Measurements from ENCODE around the gene SPATS2L. TPM values are rescaled to one million over a fixed set of nuclear protein-coding genes. Genes with fewer than 3 reads are reported as not detected.

Gene SPATS2L
- total RNA-seq, 4 donors from 2014 or later, result 60.7 to 81.3 (median 61.3) TPM

DNA sequence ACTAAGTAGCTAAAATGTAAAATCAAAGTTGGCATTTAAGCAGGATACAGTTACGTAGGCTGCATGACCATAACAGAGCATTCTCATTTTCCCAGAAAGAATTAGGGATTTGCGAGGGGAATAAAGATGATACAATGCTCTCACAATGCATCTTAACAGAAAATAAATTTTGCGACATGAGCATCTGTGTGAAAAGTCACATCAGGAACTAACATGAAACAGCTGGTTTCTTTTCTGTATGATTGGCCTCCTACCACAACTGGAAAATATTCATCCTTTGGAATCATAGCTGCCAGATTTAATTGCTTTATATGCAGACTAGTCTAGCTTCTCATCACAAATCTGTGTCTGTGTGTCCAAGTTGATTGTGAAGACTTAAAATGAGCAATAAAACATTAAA lies 137.4 kb downstream of the SPATS2L start:
- WGBS, 2 donors, result 65 to 75% methylated on average over 3 of the region's 3 CpGs
- no peak for TF ChIP-seq POLR2A (IDR thresholded peaks at IDR 0.05)
- no peak for DNase-seq (ENCODE audit: low spot score in 2 of 2)
- intact Hi-C loops (cut with DNase I; ENCODE audit: low total_unique reads), result no loop called here
- no peak overlapping the region for H3K4me3 ChIP-seq (ENCODE audit: low read depth, poor library complexity, severe bottlenecking)

DNA sequence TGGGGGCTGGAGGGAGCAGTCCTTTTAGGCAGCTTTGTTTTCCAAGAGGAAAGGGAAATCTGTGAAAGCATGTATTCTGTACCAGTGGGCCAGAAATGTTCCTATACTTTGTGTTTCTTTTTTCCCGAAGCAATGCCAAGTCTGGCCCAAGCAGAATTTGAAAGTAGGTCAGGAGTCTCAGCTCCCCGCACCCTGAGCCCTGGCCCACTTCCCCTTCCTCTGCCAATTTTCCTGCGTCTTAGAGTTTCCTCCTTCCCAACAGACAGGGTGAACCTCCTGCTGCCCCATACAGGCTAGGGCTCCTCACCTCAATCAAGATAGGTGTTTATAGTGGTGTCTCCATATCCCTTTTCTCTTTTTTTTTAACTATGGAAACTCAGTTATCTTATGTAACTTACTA lies 138.0 kb downstream of the SPATS2L start:
- DNase-seq (ENCODE audit: low spot score in 2 of 2), result no peak
- TF ChIP-seq POLR2A (IDR thresholded peaks at IDR 0.05), result no peak
- TF ChIP-seq, protein P1, sequence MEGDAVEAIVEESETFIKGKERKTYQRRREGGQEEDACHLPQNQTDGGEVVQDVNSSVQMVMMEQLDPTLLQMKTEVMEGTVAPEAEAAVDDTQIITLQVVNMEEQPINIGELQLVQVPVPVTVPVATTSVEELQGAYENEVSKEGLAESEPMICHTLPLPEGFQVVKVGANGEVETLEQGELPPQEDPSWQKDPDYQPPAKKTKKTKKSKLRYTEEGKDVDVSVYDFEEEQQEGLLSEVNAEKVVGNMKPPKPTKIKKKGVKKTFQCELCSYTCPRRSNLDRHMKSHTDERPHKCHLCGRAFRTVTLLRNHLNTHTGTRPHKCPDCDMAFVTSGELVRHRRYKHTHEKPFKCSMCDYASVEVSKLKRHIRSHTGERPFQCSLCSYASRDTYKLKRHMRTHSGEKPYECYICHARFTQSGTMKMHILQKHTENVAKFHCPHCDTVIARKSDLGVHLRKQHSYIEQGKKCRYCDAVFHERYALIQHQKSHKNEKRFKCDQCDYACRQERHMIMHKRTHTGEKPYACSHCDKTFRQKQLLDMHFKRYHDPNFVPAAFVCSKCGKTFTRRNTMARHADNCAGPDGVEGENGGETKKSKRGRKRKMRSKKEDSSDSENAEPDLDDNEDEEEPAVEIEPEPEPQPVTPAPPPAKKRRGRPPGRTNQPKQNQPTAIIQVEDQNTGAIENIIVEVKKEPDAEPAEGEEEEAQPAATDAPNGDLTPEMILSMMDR (IDR thresholded peaks at IDR 0.05), result no peak
- H3K4me3 ChIP-seq (ENCODE audit: low read depth, poor library complexity, severe bottlenecking), result no peak overlapping the region
- WGBS, 2 donors, result 76 to 77% methylated on average over 3 of the region's 3 CpGs
- intact Hi-C loops (cut with DNase I; ENCODE audit: low total_unique reads), result no loop called here

DNA sequence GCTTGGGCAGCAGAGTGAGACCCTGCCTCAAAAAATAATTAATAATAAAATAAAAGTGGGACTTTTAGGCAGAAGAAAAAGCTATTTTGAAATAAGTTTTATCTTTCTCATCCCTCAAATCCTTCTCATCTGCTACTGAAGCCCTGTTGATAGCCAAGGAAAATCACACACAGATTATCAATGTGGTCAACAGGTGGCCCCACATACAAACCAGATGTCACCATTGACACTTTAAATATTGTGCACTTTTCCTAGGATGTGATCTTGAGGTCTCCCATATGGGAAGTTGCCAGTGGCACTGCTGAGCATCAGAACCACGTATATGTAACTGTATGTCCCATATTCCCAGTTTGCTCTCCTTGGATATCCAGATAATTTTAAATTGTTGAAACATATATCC lies 138.8 kb downstream of the SPATS2L start:
- TF ChIP-seq, protein P1 (IDR thresholded peaks at IDR 0.05), result no peak
- TF ChIP-seq POLR2A (IDR thresholded peaks at IDR 0.05), result no peak
- no peak for DNase-seq (ENCODE audit: low spot score in 2 of 2)
- no peak overlapping the region for H3K4me3 ChIP-seq (ENCODE audit: low read depth, poor library complexity, severe bottlenecking)
- intact Hi-C loops (cut with DNase I; ENCODE audit: low total_unique reads), result no loop called here
- WGBS, 2 donors, result 92 to 100% methylated on average over 1 of the region's 1 CpG

DNA sequence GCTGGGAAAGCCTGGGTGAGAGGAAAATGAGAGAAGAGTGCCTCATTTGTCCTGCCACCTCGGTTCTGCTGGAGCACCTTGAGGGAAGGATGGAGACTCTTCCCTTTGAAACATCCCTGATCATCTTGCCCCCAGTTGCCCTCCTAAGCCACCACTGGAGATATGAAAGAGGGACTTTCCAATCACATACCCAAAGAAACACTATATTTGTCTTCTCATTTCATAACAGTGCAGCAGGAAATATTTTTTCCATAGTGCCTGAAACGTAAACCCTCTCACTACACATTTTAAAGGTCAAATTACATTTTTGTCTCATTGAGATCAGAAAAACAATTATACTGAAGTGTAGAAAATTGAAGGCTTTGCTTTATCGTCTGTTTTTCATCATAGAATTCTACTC lies 140.1 kb downstream of the SPATS2L start:
- intact Hi-C loops (cut with DNase I; ENCODE audit: low total_unique reads), result no loop called here
- DNase-seq (ENCODE audit: low spot score in 2 of 2), result no peak
- no peak overlapping the region for H3K4me3 ChIP-seq (ENCODE audit: low read depth, poor library complexity, severe bottlenecking)
- TF ChIP-seq POLR2A (IDR thresholded peaks at IDR 0.05), result no peak
- TF ChIP-seq, protein P1 (IDR thresholded peaks at IDR 0.05), result no peak
- WGBS, 2 donors, result 85 to 90% methylated on average over 3 of the region's 3 CpGs

DNA sequence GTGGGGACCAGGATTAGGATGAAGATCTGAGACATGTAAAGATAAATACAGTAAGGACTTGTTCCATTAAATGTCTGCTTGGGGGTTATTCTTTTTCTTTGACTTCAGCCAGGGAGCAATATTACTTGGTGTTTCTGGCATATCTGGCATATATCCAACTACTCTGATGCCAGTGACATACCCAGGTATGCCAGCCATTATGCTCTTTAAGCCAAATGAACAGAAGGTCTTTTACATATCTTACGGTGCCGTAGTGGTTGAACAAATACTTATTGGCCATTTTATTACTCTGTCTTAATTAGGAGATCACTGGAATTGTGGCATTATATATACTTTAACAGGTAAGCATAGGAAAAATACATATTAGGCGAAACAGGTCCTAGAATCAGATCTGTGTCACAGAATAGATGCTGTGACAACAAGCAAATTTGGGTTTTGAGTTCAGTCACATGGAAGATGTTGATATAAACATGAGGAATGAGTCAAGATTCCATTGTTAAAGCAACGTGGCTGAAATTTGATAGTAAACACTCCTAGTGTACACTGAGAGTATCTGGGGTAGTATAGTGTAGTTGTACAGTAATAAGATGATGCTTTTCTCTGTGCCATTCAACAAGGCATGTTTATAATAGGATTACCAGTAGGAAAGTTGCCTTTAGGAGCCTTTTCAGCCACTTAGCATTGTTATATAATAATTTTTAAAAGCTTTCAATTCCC lies 140.8 kb downstream of the SPATS2L start:
- H3K4me3 ChIP-seq (ENCODE audit: low read depth, poor library complexity, severe bottlenecking), result no peak overlapping the region
- 75 to 93% methylated on average over 4 of the region's 4 CpGs for WGBS, 2 donors

DNA sequence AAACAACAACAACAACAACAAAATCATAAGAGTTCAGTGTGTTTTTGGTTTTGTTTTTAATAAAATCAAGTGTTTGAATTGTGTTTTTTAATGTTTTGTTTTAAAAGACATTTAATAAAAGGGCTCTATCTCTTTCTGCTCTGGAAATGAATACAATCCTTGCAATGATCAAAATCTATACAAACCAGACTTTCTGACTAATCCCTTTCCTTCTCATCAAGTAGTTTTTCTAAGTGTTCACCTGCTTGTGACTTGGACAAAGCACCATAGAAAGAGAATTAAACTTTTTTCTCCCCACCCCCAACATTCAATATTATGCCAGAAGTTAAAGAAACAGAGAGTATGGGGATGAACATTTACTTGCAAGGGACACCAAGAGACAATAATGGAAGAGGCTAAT lies 142.0 kb downstream of the SPATS2L start:
- intact Hi-C loops (cut with DNase I; ENCODE audit: low total_unique reads), result no loop called here
- H3K4me3 ChIP-seq (ENCODE audit: low read depth, poor library complexity, severe bottlenecking), result no peak overlapping the region
- no peak for DNase-seq (ENCODE audit: low spot score in 2 of 2)
- TF ChIP-seq, protein P1 (IDR thresholded peaks at IDR 0.05), result no peak
- TF ChIP-seq POLR2A (IDR thresholded peaks at IDR 0.05), result no peak

More for the DNA sequence above, 140.8 kb downstream of the SPATS2L start:
- DNase-seq (ENCODE audit: low spot score in 2 of 2), result no peak
- TF ChIP-seq, protein P1 (IDR thresholded peaks at IDR 0.05), result no peak
- no peak for TF ChIP-seq POLR2A (IDR thresholded peaks at IDR 0.05)
- intact Hi-C loops (cut with DNase I; ENCODE audit: low total_unique reads), result no loop called here

Data from lower leg skin (tissue), 4 donors.